ENCODE measurements around the gene CLDN34.

The CLDN34 gene, protein sequence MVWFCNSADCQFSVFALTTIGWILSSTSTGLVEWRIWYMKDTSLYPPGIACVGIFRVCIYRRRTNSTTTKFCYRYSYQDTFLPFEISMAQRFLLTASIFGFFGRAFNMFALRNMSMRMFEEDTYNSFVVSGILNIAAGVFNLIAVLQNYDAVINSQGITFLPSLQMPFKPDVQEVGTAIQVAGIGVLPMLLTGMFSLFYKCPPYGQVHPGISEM

DNA sequence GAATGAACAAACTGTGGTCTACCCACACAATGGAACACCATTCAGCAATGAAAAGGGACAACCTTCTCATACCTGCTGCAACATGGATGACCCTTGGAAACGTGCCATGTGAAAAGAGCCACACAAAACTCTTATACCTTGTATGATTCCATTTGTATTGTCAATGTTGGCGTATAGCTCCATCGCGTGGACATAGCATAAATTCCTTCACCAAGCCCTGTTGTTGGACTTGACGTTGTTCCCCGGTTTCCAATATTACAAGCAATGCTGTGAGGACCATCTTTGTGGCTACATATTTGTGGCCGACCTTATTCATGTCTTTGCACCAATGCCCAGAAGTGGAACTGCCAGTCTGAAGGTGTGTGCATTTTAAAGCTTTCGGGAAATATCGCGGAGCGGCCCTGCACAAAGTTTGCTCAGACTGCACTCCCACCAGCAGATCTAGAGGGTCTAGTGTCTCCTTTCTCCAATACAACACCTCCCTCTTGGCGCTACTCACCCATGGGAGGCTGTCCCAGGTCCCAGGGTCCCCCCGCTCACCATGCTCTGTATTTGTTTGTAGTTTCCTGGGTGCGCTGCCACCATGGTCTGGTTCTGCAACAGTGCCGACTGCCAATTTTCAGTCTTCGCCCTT lies at the start of gene CLDN34:
TSS of gene CLDN34 (plus strand) at position 584 of the 634 bp plus-strand sequence. CDS start at position 584, 0 bp downstream.
- no peak for DNase-seq

DNA sequence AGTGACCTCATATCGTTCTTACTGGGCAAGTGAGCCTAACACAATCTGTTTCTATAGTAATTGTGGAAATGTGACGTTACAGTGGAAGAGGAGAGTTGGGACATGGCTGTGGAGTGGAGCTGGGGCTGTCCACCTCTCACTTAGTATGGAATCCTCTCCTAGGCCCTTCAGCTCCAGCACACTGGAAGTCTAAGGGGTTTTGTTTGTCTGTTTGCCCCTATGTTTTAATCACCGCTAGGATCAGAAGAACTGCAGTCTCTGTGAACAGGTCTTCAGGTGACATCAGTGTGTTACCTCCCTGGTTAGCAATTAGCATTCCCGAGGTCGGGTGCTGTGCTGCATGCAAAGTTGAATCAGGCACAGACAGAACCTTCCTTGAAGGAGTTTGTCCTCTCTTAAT lies 49.3 kb upstream of the CLDN34 start:
- no peak for DNase-seq

DNA sequence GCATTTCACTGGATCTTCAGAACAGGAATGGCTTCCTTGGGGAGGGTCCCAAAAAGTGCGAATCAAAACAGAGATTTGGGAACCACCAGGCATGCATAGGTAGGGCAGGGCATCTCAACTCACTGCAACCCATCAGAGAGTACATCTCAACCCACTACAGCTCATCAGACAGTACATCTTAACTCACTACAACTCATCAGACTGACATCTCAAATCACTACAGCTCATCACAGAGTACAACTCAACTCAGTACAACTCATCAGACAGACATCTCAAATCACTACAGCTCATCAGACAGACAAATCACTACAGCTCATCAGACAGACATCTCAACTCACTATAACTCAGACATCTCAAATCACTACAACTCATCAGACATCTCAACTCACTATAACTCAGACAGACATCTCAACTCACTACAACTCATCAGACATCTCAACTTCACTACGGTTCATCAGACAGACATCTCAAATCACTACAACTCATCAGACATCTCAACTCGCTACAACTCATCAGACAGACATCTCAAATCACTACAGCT lies 47.5 kb upstream of the CLDN34 start:
- DNase-seq, result no peak

DNA sequence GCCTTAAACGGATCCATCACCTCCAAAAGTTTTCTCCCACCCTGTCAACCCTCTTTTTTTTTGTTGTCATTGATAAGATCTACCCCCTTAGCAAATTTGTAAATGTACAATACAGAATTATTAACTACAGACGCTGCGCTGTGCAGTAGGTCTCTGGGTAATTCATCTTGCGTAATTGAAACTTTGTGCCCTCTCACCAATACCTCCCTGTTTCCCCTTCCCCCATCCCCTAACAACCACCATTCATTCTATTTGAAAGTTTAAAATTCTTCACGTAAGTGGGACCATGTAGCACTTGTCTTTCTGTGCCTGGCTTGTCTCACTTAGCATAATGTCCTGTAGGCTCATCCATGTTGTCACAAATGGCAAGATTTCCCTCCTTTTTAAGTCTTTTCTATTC lies 45.8 kb upstream of the CLDN34 start:
- no peak for DNase-seq

DNA sequence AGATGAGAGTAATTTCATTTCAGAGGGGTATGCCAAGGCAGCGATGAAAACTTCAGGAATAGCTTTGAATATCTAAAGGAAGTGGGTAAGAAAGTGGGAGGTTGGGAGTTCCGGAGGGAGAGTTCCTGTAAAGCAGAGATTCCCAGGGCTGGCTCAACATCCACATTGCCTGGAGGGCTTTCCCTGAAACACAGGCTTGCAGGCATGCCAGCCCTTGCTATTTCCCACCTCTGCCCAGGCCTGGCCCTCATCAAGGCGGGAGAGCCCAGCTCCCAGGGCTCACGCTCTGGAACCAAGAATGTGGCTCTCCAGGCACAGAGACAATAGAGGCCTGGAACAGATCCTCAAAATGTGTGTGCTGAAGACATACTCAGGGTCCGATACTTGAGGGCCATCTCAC lies 43.8 kb upstream of the CLDN34 start:
- DNase-seq, result no peak

DNA sequence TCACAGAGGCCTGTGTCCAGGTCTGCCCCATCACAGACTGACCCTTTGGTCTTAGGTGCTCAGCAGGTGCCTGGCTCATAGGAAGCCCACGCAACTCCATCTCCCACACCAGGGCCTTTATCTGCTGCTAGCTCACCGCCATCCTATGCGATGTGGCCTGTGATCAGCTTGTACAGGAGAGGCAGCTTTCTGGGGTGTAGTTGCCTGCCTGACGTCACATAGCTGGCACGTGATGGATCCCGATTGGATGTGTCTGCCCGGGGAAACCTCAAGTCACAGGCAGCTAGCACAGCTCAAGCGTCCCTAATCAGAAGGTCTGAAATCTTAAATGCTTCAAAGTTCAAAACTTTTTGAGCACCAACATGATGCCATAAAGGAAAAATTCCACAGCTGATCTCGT lies 41.2 kb upstream of the CLDN34 start:
- no peak for DNase-seq

DNA sequence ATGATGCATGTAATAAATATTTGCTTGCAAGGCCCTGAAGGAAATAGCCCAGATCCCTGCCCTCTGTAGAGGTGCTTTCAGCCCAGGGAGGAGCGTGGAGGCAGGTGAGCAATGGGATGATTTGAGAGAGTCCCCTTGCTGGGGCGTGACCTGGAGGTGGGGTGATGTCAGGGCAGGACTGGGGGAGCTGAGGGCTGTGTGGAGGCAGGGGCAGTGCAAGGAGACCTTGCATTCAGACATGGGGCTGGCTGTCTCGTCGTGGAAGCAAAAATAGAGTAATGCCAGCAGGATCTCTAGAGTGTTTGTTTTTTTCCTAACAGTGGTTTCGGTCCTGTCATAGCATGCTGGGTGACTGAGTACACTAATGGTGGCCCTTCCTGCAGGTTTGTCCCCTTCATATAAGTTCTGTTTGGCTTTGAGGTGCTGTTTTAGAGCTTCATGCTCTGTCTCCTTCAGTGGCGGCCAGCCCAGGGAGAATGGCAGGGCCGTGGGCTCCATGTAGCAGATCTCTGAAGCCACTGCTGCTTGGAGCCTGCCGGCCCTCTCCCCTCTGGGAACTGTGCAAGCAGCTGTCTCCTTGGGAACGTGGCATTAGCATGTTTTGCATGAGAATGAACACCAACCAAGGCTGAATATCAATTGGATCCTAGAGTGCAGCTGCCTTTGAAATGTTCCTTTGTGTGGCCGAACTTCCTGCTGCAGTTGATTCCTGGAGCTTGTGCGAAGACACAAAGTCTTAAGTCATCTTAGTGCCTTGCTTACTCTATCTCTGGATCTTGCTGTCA lies 39.3 kb upstream of the CLDN34 start:
- no peak for DNase-seq

DNA sequence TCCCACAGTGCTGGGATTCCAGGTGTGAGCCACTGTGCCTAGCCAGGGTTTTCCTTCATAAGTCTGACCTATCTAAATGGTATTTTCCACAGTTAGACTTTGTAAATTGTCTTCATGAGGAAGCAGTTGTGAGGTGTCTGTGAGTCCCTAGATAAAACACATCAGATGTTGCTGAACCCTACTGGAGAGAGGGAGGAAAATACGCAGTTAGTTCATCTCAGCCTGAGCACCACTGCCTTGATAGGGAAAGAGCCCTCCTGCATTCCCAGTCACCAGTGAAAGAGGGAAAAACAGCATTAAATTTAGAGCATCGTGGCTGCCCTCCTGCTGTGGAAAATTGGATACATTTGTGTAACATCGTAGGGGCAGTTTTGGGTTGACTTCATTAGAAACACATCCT lies 31.7 kb upstream of the CLDN34 start:
- DNase-seq, result no peak

DNA sequence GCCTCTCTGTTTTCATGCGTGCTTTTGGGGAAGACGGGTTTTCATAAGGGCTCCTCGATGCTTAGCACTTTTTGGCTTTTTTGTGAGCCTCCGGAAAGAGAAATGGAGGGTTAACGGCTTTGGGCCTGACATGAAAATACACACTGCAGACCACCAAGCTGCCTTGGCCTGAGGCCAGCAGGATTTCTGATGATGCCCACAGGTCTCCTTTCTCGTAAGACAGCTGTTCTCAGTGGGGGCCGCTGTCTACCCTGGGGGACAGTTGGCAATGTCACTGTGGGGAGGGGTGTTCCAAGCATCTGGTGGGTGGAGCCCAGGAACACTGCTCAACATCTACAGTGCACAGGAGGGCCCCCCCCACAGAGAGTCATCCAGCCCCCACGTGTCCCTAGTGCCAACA lies 29.4 kb upstream of the CLDN34 start:
- no peak for DNase-seq

DNA sequence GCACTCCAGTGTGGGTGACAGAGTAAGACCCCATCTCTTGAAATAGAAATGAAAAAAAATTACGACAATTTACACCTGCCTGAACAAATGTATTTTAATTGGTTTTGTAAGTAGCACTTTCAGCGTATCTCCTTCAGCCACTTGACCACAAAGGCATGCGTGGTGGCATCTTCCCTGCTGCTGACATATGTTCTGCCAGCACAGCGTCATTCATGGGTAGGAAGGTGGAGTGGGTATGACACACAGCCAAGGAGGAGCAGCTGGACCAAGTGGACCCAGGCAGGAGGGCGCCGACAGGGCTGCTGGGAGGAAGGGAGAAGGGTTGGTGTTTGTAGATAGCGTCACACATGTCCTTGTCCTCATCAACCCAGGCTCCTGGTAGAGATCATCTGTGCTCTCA lies 28.6 kb upstream of the CLDN34 start:
- DNase-seq, result no peak

DNA sequence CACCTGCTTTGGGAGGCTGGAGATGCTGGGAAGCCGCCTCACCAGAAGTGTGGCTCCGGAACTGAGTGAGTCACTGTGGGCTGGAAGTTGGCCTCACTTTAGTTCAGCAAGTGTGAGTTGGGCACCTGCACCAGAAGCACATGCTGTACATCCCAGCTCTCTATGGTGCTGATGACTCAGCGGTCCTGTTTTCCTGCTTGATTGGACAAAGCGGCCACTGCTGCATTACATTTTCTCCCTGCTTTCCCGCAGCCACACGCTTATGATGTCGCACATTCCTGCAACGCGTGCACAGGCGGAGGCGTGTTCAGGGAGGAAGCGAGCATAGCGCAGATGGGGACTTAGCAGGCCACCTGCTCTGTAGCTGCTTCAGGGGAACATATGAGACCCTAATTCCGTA lies 26.7 kb upstream of the CLDN34 start:
- DNase-seq, result no peak

DNA sequence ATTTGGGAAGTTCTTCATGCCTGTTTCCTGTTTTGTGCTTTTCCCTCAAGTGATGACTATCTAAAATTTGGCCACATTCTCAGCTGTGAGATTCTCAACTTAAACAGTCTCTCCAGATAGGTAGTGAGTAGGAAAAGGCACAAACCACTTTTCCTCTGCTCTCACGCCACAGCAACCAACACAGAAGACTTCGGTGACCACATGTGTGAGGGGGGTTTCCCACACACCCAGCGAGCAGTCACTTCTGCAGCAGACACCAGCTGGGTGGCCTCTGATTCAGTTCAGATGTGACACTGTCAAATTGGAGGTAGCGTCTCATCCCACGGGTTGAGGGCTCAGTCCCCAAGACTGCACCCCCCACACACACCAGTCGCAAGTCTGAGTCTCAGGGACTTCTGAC lies 25.1 kb upstream of the CLDN34 start:
- peak; percentile 47 for DNase-seq

DNA sequence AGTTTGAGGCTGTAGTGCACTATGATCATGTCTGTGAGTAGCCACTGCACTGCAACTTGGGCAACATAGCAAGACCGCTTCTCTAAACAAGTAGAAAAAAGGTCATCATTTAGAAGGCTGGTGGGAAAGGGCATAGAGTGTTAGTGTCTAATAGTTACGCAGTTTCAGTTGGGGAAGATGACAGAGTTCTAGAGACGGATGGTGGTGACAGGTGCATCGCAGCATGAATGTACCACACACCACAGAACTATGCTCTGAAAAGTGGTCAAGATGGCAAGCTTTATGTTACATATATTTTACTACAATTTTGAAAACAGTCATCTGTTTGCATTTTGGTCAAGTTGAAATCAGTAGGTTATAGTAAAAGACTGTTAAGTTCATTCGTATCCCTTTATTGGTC lies 23.7 kb upstream of the CLDN34 start:
- DNase-seq, result no peak

DNA sequence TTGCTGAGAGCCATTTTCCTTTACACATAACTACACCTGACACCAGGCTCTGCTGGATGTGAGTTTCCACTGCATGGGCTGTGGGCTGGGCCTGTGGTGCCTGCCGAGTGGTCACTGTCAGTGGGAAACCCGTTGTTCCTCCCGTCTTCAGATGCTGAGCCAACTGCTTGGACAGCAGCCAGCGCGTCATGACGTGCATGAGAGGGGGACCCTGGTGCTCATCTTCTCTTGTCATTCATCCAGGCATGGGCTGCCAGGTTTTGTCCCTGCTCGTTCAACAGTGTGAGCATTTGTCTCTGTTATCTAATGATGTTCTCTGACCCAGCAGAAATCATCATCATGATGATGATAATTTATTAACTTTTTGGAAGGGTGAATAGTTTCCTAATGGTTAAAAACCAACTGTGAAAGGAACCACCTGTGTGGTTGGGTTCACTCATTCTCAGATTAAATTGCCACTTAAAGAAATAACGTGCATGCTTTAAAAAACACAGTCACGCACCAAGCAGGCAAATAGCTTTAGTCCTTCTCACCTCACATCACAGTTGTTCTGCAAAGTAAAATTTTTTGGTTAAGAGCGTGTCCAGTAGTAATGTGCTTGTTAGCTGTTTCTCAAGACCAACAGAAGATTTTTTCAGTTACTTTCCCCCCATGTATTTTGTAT lies 19.9 kb upstream of the CLDN34 start:
- DNase-seq, result no peak

DNA sequence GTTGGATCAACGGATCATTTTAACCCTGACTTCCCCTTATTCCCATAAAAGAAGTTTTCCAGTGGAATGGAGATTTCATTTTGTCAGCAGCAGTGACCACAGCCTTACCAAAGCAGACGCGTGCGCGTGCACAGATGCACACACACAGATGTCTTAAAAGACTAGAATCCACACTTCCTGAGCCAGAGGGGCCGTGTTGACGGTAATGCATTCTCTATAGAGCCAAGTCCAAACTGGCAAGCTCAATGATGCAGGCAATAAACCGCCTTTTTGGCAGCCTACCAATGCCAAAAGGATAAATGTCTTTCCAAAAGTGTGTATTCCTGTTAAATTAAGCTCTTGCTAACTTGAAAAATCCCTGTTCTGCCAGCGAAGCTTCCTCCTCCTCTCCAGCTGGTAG lies 18.8 kb upstream of the CLDN34 start:
- DNase-seq, result no peak

DNA sequence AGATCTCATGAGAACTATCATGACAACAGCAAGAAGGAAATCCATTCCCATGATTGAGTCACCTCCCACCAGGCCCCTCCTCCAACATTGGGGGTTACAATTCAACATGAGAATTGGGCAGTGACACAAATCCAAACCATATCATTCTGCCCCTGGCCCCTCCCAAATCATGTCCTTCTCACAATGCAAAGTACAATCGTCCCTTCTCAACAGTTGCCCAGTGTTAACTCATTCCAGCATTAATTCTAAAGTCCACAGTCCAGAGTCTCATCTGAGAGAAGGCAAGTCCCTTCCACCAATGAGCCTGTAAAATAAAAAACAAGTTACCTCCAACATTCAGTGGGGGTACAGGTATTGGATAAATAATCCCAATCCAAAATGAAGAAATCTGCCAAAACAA lies 14.9 kb upstream of the CLDN34 start:
- DNase-seq, result no peak

DNA sequence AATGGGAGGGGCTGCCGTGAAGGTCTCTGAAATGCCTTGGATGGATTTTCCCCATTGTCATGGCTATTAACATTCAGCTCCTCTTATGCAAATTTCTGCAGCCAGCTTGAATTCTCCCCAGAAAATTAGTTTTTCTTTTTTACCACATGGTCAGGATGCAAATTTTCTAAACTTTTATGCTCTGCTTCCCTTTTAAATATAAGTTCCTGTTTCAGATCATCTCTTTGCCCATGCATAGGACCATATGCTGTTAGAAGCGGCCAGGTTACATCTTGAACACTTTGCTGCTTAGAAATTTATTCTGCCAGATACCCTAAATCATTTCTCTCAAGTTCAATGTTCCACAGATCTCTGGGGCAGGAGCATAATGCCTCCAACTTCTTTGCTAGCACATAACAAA lies 13.8 kb upstream of the CLDN34 start:
- DNase-seq, result no peak

DNA sequence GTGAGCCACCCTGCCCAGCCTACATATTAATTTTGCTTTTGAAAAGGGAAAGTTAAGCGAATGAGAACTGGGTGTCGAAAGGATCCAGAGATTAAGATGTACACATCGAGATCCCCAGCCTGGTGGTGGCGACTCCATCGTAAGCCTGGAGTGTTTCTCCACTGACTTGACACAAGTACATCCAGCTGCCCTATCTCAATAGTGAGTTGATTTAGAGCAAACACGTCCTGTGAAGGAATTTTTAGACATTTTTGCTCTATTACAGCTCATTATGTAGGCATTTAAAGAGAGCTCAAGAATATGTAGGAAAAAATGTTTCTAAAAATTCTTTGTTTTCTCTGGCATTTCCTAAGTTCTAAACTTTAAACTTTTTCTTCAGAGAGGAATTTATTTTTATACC lies 11.7 kb upstream of the CLDN34 start:
- no peak for DNase-seq

DNA sequence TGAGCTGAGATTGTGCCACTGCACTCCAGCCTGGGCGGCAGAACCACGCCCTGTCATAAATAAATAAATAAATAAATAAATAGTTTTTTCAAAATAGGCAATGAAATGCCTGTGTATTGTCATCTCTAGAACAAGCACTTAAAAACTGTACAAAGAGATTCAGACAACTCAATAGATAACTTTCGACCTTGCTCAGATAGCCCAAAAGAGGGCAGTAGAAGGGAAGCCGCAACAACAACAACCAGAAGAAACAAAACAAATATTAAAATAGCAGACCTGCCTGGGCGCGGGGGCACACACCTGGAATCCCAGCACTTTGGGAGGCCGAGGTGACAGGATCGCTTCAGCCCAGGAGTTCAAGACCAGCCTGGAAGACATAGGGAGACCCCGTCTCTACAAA lies 9.4 kb upstream of the CLDN34 start:
- DNase-seq, result no peak

DNA sequence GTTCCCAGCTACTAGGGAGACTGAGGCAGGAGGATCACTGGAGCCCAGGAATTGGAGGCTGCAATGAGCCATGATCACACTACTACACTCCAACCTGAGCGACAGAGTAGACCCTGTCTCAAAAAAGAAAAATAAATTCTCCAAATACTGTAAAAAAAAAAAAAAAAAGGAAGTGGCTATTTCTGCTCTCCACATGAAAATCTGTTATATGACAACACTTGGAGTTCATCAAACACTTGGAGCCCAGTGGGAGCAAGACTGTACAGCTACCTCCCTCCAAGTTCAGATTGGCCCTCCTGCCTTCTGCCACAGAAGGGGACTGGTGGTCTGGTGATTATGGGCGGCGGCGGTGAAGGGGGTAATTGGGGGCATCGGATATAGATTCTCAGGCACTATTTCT lies 9.0 kb upstream of the CLDN34 start:
- no peak for DNase-seq

DNA sequence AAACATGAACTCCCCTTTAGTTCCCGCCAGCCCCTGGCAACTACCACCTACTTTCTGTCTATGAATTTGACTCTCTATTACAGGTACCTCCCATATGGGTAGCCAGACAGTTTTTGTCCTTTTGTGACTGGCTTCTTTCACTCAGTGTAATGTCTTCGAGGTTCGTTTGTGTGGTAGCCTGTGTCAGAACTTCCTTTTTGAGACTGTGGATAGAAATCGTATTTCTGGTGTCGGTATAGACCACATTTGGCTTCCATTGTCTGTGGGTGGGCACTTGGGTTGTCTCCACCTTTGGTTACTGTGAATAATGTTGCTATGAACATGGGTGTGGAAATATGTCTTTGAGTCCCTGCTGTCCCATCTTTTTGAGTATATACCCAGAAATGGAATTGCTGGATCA lies 5.4 kb upstream of the CLDN34 start:
- no peak for DNase-seq

DNA sequence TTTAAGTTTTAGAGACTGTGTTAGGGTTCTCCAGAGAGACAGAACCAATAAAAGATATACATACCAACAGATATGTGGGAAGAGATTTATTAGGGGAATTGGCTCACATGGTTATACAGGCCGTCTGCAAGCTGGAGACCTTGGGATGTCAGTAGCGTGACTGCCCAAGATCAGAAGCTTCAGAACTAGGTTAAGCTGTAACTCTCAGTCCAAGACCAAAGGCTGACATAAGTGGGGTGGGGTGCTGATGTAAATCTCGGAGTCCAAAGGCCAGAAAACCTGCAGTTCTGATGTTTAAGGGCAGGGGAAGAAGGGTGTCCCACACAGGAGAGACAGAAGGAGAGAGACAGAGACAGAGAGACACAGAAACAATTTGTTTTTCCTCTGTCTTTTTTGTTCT lies 10.5 kb downstream of the CLDN34 start:
- DNase-seq, result no peak

DNA sequence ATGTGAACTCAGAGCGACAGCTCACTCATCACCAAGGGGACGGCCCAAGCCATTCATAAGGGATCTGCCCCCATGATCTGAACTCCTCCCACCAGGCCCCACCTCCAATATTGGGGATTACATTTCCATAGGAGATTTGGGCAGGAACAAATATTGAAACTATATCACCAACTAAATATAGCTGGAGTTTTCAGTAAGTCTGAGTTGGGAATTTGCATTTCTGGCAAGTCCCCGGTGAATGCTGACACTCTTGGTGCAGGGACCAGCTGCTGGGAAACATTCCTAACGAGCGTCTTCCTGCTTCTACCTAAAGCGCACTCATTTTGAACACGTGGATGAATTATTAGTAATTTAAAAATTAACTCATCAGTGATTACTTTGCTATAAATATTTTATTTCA lies 13.2 kb downstream of the CLDN34 start:
- no peak for DNase-seq

DNA sequence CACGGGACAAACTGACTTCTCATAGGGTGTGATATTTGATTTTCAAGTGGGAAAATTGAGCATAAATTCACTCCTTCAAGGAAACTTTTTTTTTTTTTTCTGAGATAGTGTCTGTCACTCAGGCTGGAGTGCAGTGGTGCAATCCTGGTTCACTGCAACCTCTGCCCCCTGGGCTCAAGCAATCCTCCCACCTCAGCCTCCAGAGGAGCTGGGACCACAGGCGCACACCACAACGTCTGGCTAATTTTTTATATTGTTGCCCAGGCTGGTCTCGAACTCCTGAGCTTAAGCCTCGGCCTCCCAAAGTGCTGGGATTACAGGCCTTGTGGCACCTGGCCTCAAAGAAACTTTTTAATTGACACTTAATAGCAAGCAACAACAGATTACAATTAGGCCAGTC lies 13.8 kb downstream of the CLDN34 start:
- DNase-seq, result no peak
